ENCODE data around the gene C11orf54.
"Not testable (repeated sequence)": the region's sequence is repeated elsewhere in the genome, so short reads cannot be mapped to it uniquely, and the experiment has no call there.

The C11orf54 gene

GRCh38 chr11:93767018-93767417 is 25.5 kb downstream of the C11orf54 start:
- CTCF ChIA-PET = no interaction called here
- DNase-seq (ENCODE audit: extremely low spot score) = no peak
- no peak for TF ChIP-seq CTCF (IDR thresholded peaks at IDR 0.05; ENCODE audit: control extremely low read depth, extremely low read depth, low read depth, missing control alignments)
- POLR2A ChIA-PET = no interaction called here

- ChIA-PET CTCF (no interaction called here), POLR2A (interaction anchor here (0.6 kb wide), 1 partner anchor 30 kb away, joined by 3 read pairs; no protein-coding TSS in a partner anchor)
- DNase-seq (ENCODE audit: extremely low spot score) = no peak
- TF ChIP-seq CTCF (IDR thresholded peaks at IDR 0.05; ENCODE audit: control extremely low read depth, extremely low read depth, low read depth, missing control alignments) = no peak
Measured at GRCh38 chr11:93770160-93770559, 28.7 kb downstream of the C11orf54 start.

GRCh38 chr11:93772123-93772522 is 30.7 kb downstream of the C11orf54 start:
- DNase-seq (ENCODE audit: extremely low spot score) = no peak
- POLR2A ChIA-PET = no interaction called here
- CTCF ChIA-PET = interaction anchor here (1.1 to 1.8 kb wide), 2 partner anchors 12 to 13 kb away, joined by 3 to 5 read pairs; partner anchors contain the start of gene MED17
- no peak for TF ChIP-seq CTCF (IDR thresholded peaks at IDR 0.05; ENCODE audit: control extremely low read depth, extremely low read depth, low read depth, missing control alignments)

GRCh38 chr11:93773045-93773477 is 31.6 kb downstream of the C11orf54 start:
- no peak for DNase-seq (ENCODE audit: extremely low spot score)

GRCh38 chr11:93773601-93774200 is 32.2 kb downstream of the C11orf54 start:
- DNase-seq (ENCODE audit: extremely low spot score) = no peak
- POLR2A ChIA-PET = no interaction called here
- no peak for TF ChIP-seq CTCF (IDR thresholded peaks at IDR 0.05; ENCODE audit: control extremely low read depth, extremely low read depth, low read depth, missing control alignments)
- CTCF ChIA-PET = interaction anchor here (1.0 kb wide), 1 partner anchor 23 kb away, joined by 4 read pairs; no protein-coding TSS in a partner anchor

More at GRCh38 chr11:93773045-93773477, 31.6 kb downstream of the C11orf54 start:
- ChIA-PET POLR2A (no interaction called here), CTCF (interaction anchor here (1.1 to 1.8 kb wide), 2 partner anchors 11 to 13 kb away, joined by 3 to 5 read pairs; partner anchors contain the start of gene MED17)
- no peak for TF ChIP-seq CTCF (IDR thresholded peaks at IDR 0.05; ENCODE audit: control extremely low read depth, extremely low read depth, low read depth, missing control alignments)

- CTCF ChIA-PET = interaction anchor here (1.0 to 1.5 kb wide), 3 partner anchors 9 to 23 kb away, joined by 3 to 5 read pairs (median 4); partner anchors contain the start of gene MED17
- POLR2A ChIA-PET; DNase-seq (ENCODE audit: extremely low spot score): not testable (repeated sequence)
Measured at GRCh38 chr11:93774560-93774959, 33.1 kb downstream of the C11orf54 start.

- ChIA-PET CTCF (interaction anchor here (1.2 to 1.5 kb wide), 2 partner anchors 9 to 11 kb away, joined by 3 to 5 read pairs; partner anchors contain the start of gene MED17), POLR2A (no interaction called here)
- DNase-seq (ENCODE audit: extremely low spot score) = no peak
- no peak for TF ChIP-seq CTCF (IDR thresholded peaks at IDR 0.05; ENCODE audit: control extremely low read depth, extremely low read depth, low read depth, missing control alignments)
Measured at GRCh38 chr11:93775289-93775688, 33.8 kb downstream of the C11orf54 start.

Measured in GM10248 (cell line).